GM21717 (cell line): ENCODE measurements around the gene ZMAT5.

Experiments
- ATAC-seq: cut with Tn5 transposase; IDR thresholded peaks from one replicate; pipeline ENCODE4 v1.9.1; 2021; ENCODE audit warnings: mild to moderate bottlenecking, moderate library complexity; ENCODE audit not compliant: unreplicated experiment

ZMAT5 gene

DNA sequence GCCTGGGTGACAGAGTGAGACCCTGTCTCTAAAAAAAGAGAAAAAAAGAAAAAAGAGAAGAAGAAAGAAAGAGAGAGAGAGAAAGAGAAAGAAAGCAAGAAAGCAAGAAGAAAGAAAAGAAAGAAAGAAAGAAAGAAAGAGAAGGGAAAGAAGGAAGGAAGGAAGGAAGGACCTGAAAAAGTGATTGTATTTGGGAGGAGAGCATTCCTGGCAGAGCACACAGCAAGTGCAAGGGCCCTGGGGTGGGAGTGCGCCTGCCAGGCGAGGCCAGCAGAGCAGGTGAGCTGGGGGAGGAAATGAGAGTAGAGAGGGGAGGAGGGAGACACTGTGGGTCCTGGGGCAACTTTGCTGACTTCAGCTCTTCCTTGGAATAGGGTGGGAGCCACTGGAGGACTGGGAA, 54.7 kb downstream of the ZMAT5 start:
- no peak for ATAC-seq

DNA sequence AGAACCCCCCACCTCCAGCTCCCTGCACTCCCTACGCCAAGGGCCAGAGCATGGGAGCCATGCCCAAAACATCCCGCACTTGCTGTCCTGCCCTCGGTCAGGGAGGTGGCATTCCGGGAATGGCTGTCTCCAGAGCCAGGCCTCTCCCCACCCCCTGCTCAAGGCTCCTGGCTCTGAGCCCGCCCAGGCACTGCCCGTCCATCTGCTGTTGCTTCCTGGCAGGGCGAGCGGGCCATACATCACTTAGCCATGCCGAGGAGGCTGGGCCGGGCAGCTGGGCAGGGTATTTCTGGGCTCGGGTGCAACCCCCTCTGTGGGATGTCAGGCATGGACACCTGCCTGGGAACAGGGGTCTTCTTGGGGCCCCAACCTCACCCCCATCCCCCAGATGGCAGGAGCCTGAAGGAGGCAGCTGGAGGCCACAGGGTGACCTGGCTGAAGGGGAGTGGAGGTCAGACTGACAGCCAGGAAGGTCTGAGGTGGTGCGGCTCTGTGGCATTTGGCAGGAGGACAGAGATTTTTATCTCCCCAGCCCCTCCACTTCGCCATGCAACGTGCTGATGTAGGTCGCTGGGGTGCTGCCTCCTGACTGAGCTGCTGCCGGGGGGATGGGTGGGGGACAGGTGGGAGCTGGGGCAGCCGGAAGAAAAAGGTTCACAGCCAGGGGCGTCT, 55.7 kb downstream of the ZMAT5 start:
- ATAC-seq, result no peak

DNA sequence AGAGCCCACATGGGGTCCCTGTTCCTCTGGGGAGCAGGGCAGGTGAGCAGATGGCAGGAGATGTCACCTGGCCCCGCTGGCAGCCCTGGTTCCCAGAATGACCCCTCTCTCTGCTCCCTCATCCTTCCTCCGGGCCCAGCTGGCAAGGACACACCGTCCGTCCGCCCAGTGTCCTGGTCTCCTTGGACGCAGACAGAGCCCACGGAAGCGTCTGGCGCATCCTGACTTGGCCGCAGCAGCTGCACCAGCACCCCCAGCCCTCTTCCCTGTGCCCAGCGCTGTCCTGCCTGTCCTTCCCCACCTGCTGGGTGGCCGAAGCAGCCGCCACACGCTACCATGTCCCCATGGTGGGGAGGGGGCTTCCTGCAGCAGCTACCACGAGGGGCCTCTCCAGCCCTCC, 56.6 kb downstream of the ZMAT5 start:
- ATAC-seq, result no peak

DNA sequence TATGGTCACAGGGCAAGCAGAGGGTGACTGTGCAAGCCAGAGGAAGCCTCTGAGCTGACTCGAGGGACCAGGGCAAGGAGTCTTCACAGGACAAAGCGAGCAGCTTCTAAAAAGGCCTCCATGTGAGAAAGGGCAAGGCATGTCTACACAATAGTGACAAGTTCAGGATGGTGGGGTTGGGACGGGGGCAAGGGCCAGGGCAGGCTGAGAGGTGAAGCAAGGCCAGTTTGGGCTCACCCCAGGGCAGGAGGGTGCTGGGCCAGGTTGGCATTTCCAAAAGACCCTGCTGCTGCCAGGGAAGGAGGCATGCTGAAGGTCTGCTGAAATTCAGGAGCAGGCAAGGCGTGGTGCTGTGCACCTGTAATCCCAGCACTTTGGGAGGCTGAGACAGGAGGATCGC, 59.3 kb downstream of the ZMAT5 start:
- no peak for ATAC-seq

- no peak for ATAC-seq
Measured at GRCh38 chr22:29707010-29707409, 59.8 kb downstream of the ZMAT5 start.

- no peak for ATAC-seq
Measured at GRCh38 chr22:29706486-29706885, 60.3 kb downstream of the ZMAT5 start.

DNA sequence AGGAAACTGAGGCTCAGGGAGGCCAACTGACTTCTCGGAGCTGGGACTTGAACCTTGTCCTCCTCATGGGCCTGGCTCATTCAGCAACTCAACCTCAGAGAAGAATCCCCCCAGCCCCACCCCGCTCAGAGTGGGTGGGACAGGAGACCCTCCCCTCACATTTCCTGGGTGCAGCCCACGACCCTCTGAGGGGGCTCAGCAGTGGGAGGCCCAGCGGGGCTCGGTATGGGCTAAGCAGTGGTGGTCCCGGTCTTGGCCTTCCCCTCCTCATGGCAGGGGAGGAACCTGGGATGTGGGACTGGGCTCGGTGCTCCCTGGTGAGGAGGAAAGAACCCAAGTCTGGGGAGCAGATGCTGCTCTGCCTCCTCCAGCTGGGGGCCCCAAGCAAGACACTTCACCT, 61.2 kb downstream of the ZMAT5 start:
- ATAC-seq, result no peak

DNA sequence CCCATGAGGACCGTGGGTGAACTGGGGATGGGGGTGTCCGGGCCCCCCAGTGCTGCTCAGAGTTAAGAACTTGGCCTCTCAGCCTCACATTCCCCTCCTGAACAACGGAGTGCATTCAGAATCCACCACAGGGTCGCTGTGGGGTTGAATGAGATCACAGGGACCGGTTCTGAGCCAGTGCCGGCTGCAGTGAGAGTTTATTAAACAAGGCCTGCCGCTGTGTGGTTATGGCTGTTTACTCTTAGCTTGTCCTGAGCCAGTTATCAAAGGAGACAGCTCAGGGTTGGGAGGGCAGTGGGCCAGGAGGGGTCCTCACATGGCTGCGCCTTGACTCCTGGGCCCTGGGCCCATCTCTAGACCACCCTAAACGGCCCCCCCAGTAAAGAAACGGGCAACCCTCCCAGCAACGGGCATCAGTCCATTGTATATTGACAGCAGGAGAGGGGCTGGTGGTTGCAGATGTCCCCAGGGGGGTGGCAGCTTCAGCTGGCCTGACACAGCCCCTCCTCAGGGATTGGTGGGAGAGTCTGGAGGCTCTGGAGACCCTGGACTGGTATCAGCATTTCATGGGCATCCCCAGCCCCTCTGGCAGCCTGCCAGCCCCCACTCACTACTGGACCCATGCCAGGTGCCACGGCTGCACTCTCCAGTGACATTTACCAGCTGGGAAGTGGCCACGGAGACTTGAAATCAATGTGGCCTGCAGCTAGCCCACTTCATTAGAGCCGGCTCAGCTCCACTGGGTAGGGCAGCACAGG, 62.1 kb downstream of the ZMAT5 start:
- ATAC-seq, result no peak

GRCh38 chr22:29703569-29704195, 63.1 kb downstream of the ZMAT5 start:
- ATAC-seq, result no peak

DNA sequence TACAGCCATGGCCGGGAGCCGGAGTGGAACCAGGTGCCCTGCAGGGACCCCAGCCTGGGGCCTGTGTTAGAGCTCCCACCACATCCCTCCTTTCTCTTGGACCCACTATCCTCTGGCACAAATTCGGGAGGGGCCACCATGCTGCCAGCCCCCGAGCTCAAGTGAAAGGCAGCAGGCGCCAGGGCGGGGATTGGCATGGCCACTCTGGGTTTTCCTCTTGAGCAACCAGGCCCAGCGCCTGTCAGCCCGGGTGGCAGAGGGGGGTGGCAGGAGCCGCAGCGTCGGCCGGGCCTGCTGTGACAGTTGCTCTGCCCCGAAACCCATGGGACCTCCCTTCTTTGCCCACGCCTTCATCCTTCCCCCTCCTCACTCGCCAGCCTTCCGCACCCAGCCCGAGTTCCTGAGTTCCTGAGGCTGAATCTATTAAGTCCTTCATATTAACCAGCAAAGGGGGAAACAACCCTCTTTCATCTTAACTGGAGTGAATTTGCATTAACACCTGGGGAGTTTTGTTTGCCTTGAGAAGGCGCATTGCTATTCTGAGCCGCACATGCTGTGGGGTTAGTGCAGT, 63.8 kb downstream of the ZMAT5 start:
- no peak for ATAC-seq

DNA sequence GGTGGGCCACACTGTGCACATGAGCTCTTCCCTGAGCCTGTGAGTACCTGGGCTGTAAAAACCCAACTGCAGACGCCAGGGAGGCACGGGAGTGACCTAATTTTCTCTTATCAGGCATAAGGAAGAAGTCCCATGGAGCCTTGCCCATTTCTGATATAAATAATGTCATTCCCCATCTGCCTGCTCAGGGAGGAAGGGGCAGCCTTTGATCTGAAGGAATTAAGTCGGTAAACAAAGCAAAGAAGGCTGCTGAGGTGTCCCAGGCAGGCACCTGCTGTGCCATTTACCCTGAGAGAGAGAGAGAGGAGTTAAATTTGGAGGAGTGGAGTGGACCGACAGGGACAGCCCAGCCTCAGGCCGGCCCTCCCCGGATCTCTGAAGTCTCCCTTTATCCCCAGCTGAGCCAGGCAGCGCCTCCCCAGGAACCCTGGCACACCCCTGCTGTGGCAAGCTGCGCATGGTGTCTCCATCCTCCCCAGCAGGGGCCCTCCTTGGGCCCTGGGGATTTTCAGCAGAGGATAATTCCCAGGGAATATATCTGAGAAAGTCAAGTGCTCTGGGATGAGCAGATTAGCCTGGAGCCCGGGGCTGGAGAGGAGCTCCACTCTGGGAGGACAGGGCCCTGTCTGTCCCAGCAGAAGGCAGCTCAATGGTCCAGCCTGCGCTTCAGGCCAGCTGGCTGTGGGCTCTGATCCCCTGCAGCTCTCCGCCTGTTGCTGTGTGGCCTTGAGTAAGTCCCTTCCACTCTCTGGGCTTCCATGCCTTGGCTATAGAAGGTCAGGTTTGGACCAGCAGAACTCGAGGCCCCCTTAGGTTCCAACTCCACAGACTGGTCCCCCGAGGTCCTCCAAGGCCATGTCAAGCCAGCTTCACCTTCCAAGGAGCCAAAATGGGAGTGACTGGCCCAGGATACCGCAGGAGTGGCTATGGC, 64.5 kb downstream of the ZMAT5 start:
- no peak for ATAC-seq

- ATAC-seq, result no peak
Measured at GRCh38 chr22:29701155-29701999, 65.4 kb downstream of the ZMAT5 start.

DNA sequence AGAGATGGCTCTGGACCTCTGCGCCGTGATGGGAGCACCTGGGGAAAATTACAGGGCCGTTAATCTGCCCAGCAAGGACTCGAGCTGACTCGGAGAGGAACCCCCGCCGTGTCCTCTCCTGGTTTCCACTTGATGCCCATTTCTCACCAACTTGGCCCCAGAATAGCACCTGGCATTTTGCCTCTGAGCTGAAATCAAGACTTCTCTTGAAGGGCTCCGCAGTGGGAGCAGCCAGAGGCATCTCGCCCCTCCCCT, 66.0 kb downstream of the ZMAT5 start:
- no peak for ATAC-seq

DNA sequence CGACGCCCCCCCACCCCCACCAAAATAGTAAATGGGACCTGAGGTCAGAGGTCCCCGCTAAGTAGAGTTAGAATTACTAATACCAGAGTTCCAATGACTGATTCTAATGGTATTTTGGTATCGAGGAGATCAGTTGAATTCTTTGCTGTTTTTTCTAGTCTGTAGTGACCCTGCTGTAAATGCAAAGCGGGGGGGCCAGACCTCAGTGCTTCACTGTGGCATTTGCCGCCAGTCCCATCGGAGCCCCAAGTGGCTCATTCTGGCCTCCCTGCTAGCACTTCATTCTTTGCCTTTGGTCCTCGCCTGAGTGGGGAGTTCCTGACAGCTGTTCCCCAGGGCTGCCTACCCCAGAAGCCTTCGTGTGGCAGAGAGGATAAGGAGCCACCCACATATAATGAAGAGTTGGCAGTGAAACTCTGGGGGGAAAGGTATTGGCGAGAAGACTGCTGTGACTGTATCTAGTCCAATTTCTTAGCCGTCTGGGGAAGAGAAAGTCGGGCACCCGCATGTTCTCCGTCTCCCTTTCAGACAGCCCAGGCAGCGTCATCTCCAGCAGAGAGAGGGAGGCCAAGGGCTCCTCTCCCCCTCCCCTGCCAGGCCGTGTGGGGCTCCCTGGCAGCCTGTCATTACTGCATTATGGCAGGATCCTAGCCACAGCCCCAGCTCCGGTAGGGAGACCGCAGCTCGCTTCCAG, 66.5 kb downstream of the ZMAT5 start:
- no peak for ATAC-seq

DNA sequence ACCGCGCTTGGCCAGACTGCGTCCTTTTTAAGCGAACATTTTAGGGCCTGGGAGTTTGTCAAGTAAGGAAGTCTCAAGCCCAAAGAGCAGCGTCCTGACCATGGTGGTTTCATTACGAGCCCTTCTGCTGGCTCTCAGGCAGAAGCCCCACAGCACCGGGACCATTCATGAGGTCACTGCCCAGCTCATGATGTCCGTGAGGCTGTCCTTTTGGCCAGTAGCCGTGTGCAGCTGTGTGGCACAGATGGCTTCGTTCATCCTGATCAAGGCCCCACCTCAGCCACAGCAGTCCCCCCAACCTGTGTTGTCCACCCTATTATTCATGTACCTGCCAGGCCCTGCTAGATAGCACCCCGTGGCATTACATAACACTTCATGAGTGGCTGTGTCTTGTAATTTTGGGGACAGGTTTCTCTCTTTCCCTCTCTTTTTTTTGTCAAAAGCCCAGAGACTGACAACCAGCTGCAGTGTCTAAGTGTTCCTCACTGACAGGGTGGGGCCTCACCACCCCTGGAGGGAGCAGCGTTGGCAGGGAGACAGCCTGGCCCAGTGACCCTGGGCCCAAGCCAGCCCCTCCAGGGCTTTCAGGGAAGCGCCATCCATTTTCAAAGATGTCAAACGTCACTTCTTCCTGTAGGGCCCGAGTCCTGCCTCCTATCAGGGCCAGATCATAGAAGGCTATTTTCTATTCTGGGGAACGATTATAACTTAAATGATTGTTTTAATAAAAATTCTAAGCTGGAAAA, 68.8 kb downstream of the ZMAT5 start:
- ATAC-seq, result no peak

- no peak for ATAC-seq
Measured at GRCh38 chr22:29695129-29695926, 71.5 kb downstream of the ZMAT5 start.

DNA sequence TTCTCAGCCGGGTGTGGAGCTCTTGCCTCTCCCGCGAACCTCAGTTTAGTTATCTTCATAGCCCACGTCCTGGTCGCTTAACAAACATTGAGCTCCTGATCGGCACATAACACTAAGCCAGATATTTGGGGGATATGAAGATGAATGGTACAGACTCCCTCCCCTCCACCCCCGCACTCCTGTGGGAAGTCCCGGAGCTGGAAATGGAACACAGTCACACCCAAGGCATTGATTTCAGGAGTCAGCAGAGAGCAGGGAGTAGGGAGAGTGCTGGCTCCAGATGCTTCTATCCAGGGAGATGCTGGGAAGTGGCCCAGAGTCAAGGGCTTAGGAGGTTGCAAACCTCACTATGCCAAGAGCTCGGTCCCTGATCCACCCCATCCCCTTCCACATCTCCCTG, 73.1 kb downstream of the ZMAT5 start:
- no peak for ATAC-seq

DNA sequence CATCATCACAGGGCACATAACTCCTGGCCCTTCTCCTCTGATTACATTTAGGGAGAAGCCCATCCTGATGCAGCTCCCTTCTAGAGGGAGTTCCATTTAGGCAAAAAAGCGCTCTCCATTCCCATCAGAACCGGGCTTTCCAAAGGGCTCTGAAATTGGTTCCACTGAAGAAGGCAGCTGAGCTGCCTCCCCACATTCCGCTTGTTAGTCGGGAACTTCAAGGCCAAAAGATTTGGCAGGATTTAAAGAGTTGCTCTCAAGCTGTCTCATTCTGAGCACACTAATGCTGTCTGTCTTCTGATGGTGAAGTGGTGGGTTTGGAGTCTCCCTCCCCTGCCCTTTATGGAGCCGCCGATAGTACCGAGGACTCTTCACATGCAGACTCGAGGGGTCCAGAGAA, 73.6 kb downstream of the ZMAT5 start:
- no peak for ATAC-seq
